ENCODE measurements around the gene PURB. TPM values are rescaled to one million over a fixed set of nuclear protein-coding genes. Genes with fewer than 3 reads are reported as not detected.

The PURB gene
- total and polyA plus RNA-seq, 10 of the 15 experiments (the other 5 are each of a cell fraction or from before 2014, with no cell fraction given), result 0.77 to 18.6 (median 8.9) TPM

DNA sequence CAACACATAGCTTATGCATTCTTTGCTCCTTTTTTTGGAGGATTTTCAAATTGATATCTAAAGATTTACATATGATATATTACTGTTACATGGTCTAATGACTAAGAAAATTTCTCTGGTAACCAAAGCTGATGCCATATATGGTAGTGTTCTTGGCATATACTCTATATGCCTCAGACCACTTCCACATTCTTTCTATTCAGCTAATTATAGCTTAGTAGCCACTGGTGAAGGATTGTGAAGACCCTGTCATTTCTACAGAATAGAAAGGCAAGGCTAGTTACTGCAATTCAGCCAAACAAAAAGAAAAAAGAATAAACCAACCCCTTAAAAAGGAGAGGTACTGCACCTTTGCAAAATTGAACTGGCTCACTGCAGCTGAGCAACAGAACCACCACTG, 3.7 kb downstream of the PURB start (continued):
- TF ChIP-seq, protein P1, sequence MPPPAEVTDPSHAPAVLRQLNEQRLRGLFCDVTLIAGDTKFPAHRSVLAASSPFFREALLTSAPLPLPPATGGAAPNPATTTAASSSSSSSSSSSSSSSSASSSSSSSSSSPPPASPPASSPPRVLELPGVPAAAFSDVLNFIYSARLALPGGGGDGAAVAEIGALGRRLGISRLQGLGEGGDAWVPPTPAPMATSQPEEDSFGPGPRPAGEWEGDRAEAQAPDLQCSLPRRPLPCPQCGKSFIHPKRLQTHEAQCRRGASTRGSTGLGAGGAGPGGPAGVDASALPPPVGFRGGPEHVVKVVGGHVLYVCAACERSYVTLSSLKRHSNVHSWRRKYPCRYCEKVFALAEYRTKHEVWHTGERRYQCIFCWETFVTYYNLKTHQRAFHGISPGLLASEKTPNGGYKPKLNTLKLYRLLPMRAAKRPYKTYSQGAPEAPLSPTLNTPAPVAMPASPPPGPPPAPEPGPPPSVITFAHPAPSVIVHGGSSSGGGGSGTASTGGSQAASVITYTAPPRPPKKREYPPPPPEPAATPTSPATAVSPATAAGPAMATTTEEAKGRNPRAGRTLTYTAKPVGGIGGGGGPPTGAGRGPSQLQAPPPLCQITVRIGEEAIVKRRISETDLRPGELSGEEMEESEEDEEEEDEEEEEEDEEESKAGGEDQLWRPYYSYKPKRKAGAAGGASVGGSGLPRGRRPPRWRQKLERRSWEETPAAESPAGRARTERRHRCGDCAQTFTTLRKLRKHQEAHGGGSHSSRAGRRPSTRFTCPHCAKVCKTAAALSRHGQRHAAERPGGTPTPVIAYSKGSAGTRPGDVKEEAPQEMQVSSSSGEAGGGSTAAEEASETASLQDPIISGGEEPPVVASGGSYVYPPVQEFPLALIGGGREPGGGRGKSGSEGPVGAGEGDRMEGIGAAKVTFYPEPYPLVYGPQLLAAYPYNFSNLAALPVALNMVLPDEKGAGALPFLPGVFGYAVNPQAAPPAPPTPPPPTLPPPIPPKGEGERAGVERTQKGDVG (CRISPR knock-in tag; IDR thresholded peaks at IDR 0.05), result no peak
- TF ChIP-seq FOXK2 (IDR thresholded peaks at IDR 0.05) (no peak), TCF12 (IDR thresholded peaks at IDR 0.05; ENCODE audit: low read depth, low read length) (no peak), RCOR1 (conservative IDR thresholded peaks at IDR 0.05; ENCODE audit: low read depth, low read length) (no peak), MTA2 (IDR thresholded peaks at IDR 0.05; ENCODE audit: low read depth) (no peak), ZNF274 (IDR thresholded peaks at IDR 0.05; ENCODE audit: insufficient read depth, insufficient read length) (no peak), POLR2AphosphoS2 (IDR thresholded peaks at IDR 0.05; ENCODE audit: low read depth, low read length) (no peak), YBX1 (IDR thresholded peaks at IDR 0.05) (no peak), WRNIP1 (IDR thresholded peaks at IDR 0.05; ENCODE audit: borderline replicate concordance, low read depth, low read length) (no peak), RELB (IDR thresholded peaks at IDR 0.05; ENCODE audit: low read depth) (no peak), SREBF1 (IDR thresholded peaks at IDR 0.05; ENCODE audit: low read length) (no peak), SIN3A (IDR thresholded peaks at IDR 0.05; ENCODE audit: low read depth, low read length) (no peak), STAT1 (conservative IDR thresholded peaks at IDR 0.05) (no peak), PAX8 (IDR thresholded peaks at IDR 0.05) (no peak), CBX3 (IDR thresholded peaks at IDR 0.05; ENCODE audit: borderline replicate concordance, low read depth) (no peak), FOS (IDR thresholded peaks at IDR 0.05; ENCODE audit: borderline replicate concordance, extremely low read depth, insufficient read length) (no peak), PAX5 (IDR thresholded peaks at IDR 0.05; ENCODE audit: borderline replicate concordance, low read depth, low read length) (no peak), BHLHE40 (IDR thresholded peaks at IDR 0.05; ENCODE audit: borderline replicate concordance in 1 of 2, low read depth in 2 of 2, low read length in 1 of 2) (no peak)
- TF ChIP-seq, protein P2, sequence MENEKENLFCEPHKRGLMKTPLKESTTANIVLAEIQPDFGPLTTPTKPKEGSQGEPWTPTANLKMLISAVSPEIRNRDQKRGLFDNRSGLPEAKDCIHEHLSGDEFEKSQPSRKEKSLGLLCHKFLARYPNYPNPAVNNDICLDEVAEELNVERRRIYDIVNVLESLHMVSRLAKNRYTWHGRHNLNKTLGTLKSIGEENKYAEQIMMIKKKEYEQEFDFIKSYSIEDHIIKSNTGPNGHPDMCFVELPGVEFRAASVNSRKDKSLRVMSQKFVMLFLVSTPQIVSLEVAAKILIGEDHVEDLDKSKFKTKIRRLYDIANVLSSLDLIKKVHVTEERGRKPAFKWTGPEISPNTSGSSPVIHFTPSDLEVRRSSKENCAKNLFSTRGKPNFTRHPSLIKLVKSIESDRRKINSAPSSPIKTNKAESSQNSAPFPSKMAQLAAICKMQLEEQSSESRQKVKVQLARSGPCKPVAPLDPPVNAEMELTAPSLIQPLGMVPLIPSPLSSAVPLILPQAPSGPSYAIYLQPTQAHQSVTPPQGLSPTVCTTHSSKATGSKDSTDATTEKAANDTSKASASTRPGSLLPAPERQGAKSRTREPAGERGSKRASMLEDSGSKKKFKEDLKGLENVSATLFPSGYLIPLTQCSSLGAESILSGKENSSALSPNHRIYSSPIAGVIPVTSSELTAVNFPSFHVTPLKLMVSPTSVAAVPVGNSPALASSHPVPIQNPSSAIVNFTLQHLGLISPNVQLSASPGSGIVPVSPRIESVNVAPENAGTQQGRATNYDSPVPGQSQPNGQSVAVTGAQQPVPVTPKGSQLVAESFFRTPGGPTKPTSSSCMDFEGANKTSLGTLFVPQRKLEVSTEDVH (IDR thresholded peaks at IDR 0.05; ENCODE audit: low read depth, partially characterized antibody), result no peak
- TF ChIP-seq, protein P3, sequence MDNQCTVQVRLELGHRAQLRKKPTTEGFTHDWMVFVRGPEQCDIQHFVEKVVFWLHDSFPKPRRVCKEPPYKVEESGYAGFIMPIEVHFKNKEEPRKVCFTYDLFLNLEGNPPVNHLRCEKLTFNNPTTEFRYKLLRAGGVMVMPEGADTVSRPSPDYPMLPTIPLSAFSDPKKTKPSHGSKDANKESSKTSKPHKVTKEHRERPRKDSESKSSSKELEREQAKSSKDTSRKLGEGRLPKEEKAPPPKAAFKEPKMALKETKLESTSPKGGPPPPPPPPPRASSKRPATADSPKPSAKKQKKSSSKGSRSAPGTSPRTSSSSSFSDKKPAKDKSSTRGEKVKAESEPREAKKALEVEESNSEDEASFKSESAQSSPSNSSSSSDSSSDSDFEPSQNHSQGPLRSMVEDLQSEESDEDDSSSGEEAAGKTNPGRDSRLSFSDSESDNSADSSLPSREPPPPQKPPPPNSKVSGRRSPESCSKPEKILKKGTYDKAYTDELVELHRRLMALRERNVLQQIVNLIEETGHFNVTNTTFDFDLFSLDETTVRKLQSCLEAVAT (IDR thresholded peaks at IDR 0.05), result no peak
- TF ChIP-seq, protein P4, sequence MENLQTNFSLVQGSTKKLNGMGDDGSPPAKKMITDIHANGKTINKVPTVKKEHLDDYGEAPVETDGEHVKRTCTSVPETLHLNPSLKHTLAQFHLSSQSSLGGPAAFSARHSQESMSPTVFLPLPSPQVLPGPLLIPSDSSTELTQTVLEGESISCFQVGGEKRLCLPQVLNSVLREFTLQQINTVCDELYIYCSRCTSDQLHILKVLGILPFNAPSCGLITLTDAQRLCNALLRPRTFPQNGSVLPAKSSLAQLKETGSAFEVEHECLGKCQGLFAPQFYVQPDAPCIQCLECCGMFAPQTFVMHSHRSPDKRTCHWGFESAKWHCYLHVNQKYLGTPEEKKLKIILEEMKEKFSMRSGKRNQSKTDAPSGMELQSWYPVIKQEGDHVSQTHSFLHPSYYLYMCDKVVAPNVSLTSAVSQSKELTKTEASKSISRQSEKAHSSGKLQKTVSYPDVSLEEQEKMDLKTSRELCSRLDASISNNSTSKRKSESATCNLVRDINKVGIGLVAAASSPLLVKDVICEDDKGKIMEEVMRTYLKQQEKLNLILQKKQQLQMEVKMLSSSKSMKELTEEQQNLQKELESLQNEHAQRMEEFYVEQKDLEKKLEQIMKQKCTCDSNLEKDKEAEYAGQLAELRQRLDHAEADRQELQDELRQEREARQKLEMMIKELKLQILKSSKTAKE (IDR thresholded peaks at IDR 0.05; ENCODE audit: low read depth, poor library complexity, severe bottlenecking), result no peak
